Thyroid gland (tissue), 4 donors: Measurements from ENCODE around the gene MRPL36. TPM values are rescaled to one million over a fixed set of nuclear protein-coding genes. Genes with fewer than 3 reads are reported as not detected.

Source experiments
- DNase-seq, 2 donors: peaks; one replicate each; pipeline ENCODE4 v3.0.0-alpha.2; 2019
- H3K27ac ChIP-seq, 3 donors: fragments of 200-600 bp; sonication (generic); 1 replicate in 2 of 3; 2 replicates in 1 of 3; pipeline ENCODE4 v1.5.1; 2016 to 2019; ENCODE audit warnings: mild to moderate bottlenecking in 1 of 3, moderate library complexity in 1 of 3
- H3K27me3 ChIP-seq: fragments of 200-600 bp; sonication (generic); one replicate; pipeline ENCODE4 v1.5.1; 2019
- H3K36me3 ChIP-seq, 2 donors: fragments of 200-600 bp; sonication (generic); one replicate each; pipeline ENCODE4 v1.5.1; 2016 to 2019
- H3K4me1 ChIP-seq, 2 donors: fragments of 200-600 bp; sonication (generic); one replicate each; pipeline ENCODE4 v1.5.1; 2017 to 2019
- H3K4me3 ChIP-seq, 3 donors: fragments of 200-600 bp; sonication (generic); replicated peaks in 1 of 3; 1 replicate in 2 of 3; 2 replicates in 1 of 3; pipeline ENCODE4 v1.5.1; 2016; ENCODE audit warnings: mild to moderate bottlenecking in 1 of 3
- H3K9me3 ChIP-seq: fragments of 200-600 bp; sonication (generic); one replicate; pipeline ENCODE4 v1.5.1; 2017
- POLR2A ChIP-seq, 2 donors: fragments of 450-650 bp; IDR thresholded peaks; one replicate each; pipeline ENCODE4 v1.6.1; 2017; ENCODE audit warnings: antibody characterized with exemption in 2 of 2, mild to moderate bottlenecking in 2 of 2, moderate library complexity in 1 of 2
- WGBS, 2 donors: methylation state at CpG; one replicate each; pipeline ENCODE4 v1.1.5; 2017; 5-methylcytosine and 5-hydroxymethylcytosine counted together
- intact Hi-C: fragments of 100-400 bp; cut with DNase I; formaldehyde crosslinking; loops from one replicate; pipeline ENCODE4 v1.15.1; 2023
- total RNA-seq, 4 donors: library from RNA; depleted of rRNA; stranded (reverse); fragments of >200 nt; gene quantifications; one replicate each; pipeline ENCODE4 v1.2.3, GENCODE V29; 2016
- TF ChIP-seq, protein P1 (sequence below), 6 experiments: fragments of 200-600 bp in 3 of 6; fragments of 450-650 bp in 3 of 6; sonication (generic) in 3 of 6; IDR thresholded peaks; one replicate each; pipeline ENCODE4 v1.5.1; 2016 to 2019; ENCODE audit warnings: antibody characterized with exemption in 6 of 6, mild to moderate bottlenecking in 2 of 6, inconsistent platforms in 1 of 6, moderate library complexity in 1 of 6

MRPL36 gene
- total RNA-seq, 4 donors from 2014 or later = 10.4 to 41.7 (median 33.6) TPM

GRCh38 chr5:1757511-1757910, 42.1 kb downstream of the MRPL36 start:
- Histone ChIP-seq H3K36me3 (no peaks in the 10 kb centered on the region), H3K4me3 (no peak overlapping the region), H3K27me3 (no peaks in the 10 kb centered on the region), H3K4me1 (no peaks in the 10 kb centered on the region), H3K27ac (no peak overlapping the region), H3K9me3 (no peaks in the 10 kb centered on the region)
- intact Hi-C loops = no loop called here
- no peak for DNase-seq
- TF ChIP-seq, protein P1, sequence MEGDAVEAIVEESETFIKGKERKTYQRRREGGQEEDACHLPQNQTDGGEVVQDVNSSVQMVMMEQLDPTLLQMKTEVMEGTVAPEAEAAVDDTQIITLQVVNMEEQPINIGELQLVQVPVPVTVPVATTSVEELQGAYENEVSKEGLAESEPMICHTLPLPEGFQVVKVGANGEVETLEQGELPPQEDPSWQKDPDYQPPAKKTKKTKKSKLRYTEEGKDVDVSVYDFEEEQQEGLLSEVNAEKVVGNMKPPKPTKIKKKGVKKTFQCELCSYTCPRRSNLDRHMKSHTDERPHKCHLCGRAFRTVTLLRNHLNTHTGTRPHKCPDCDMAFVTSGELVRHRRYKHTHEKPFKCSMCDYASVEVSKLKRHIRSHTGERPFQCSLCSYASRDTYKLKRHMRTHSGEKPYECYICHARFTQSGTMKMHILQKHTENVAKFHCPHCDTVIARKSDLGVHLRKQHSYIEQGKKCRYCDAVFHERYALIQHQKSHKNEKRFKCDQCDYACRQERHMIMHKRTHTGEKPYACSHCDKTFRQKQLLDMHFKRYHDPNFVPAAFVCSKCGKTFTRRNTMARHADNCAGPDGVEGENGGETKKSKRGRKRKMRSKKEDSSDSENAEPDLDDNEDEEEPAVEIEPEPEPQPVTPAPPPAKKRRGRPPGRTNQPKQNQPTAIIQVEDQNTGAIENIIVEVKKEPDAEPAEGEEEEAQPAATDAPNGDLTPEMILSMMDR (IDR thresholded peaks at IDR 0.05) = no peak
- TF ChIP-seq POLR2A (IDR thresholded peaks at IDR 0.05) = no peak
- 80 to 90% methylated on average over 10 of the region's 10 CpGs for WGBS, 2 donors

- H3K4me1 ChIP-seq = no peaks in the 10 kb centered on the region
- no peaks in the 10 kb centered on the region for H3K27me3 ChIP-seq
- WGBS, 2 donors = 73 to 78% methylated on average over 11 of the region's 11 CpGs
- no peak overlapping the region for H3K27ac ChIP-seq
- H3K4me3 ChIP-seq = no peak overlapping the region
- no peak for DNase-seq
- no peak for TF ChIP-seq POLR2A (IDR thresholded peaks at IDR 0.05)
- TF ChIP-seq, protein P1 (IDR thresholded peaks at IDR 0.05) = no peak
- intact Hi-C loops = no loop called here
- H3K9me3 ChIP-seq = no peaks in the 10 kb centered on the region
- no peaks in the 10 kb centered on the region for H3K36me3 ChIP-seq
These were observed 43.2 kb downstream of the MRPL36 start for GRCh38 chr5:1756481-1756880.

- Histone ChIP-seq H3K36me3 (no peaks in the 10 kb centered on the region), H3K4me1 (no peaks in the 10 kb centered on the region), H3K27me3 (no peaks in the 10 kb centered on the region), H3K9me3 (no peaks in the 10 kb centered on the region), H3K27ac (no peak overlapping the region), H3K4me3 (no peak overlapping the region)
- TF ChIP-seq, protein P1 (IDR thresholded peaks at IDR 0.05) = no peak
- no peak for TF ChIP-seq POLR2A (IDR thresholded peaks at IDR 0.05)
- intact Hi-C loops = no loop called here
- DNase-seq = no peak
- 58 to 69% methylated on average over 14 of the region's 14 CpGs for WGBS, 2 donors
These were observed 44.2 kb downstream of the MRPL36 start for GRCh38 chr5:1755321-1755949.

GRCh38 chr5:1754531-1755220, 45.0 kb downstream of the MRPL36 start:
- 81 to 86% methylated on average over 8 to 14 of the region's 14 CpGs for WGBS, 2 donors
- Histone ChIP-seq H3K36me3 (no peaks in the 10 kb centered on the region), H3K9me3 (no peaks in the 10 kb centered on the region), H3K4me1 (no peaks in the 10 kb centered on the region), H3K27me3 (no peaks in the 10 kb centered on the region), H3K27ac (no peak overlapping the region), H3K4me3 (no peak overlapping the region)
- no peak for TF ChIP-seq POLR2A (IDR thresholded peaks at IDR 0.05)
- TF ChIP-seq, protein P1 (IDR thresholded peaks at IDR 0.05) = no peak
- intact Hi-C loops = no loop called here
- DNase-seq = no peak

- Histone ChIP-seq H3K4me1 (no peaks in the 10 kb centered on the region), H3K27ac (no peak overlapping the region), H3K4me3 (no peak overlapping the region), H3K27me3 (no peaks in the 10 kb centered on the region), H3K9me3 (no peaks in the 10 kb centered on the region), H3K36me3 (no peaks in the 10 kb centered on the region)
- intact Hi-C loops = no loop called here
- TF ChIP-seq POLR2A (IDR thresholded peaks at IDR 0.05) = no peak
- TF ChIP-seq, protein P1 (IDR thresholded peaks at IDR 0.05) = no peak
- no peak for DNase-seq
- 79 to 80% methylated on average over 8 of the region's 8 CpGs for WGBS, 2 donors
These were observed 46.1 kb downstream of the MRPL36 start for GRCh38 chr5:1753490-1753889.
